GM21825 (cell line): ENCODE measurements around the gene TYW1B.
"Not testable (repeated sequence)": the region's sequence is repeated elsewhere in the genome, so short reads cannot be mapped to it uniquely, and the experiment has no call there.

Experiments
- ATAC-seq: cut with Tn5 transposase; IDR thresholded peaks from one replicate; pipeline ENCODE4 v1.9.1; 2021; ENCODE audit warnings: mild to moderate bottlenecking, moderate library complexity; ENCODE audit not compliant: unreplicated experiment

Gene TYW1B

GRCh38 chr7:72705693-72706092, 122.3 kb downstream of the TYW1B start:
- not testable (repeated sequence) for ATAC-seq

GRCh38 chr7:72704894-72705293, 123.1 kb downstream of the TYW1B start:
- ATAC-seq, result no peak

GRCh38 chr7:72700548-72700947, 127.5 kb downstream of the TYW1B start:
- ATAC-seq, result not testable (repeated sequence)

- not testable (repeated sequence) for ATAC-seq
Measured at GRCh38 chr7:72697066-72697465, 130.9 kb downstream of the TYW1B start.

GRCh38 chr7:72696643-72697042, 131.4 kb downstream of the TYW1B start:
- not testable (repeated sequence) for ATAC-seq

GRCh38 chr7:72695482-72695881, 132.5 kb downstream of the TYW1B start:
- not testable (repeated sequence) for ATAC-seq

- ATAC-seq, result not testable (repeated sequence)
Measured at GRCh38 chr7:72691442-72691841, 136.6 kb downstream of the TYW1B start.

GRCh38 chr7:72690177-72690576, 137.8 kb downstream of the TYW1B start:
- not testable (repeated sequence) for ATAC-seq

GRCh38 chr7:72689344-72689743, 138.7 kb downstream of the TYW1B start:
- not testable (repeated sequence) for ATAC-seq

- ATAC-seq, result not testable (repeated sequence)
Measured at GRCh38 chr7:72681211-72681610, 146.8 kb downstream of the TYW1B start.

- not testable (repeated sequence) for ATAC-seq
Measured at GRCh38 chr7:72676880-72677279, 151.1 kb downstream of the TYW1B start.

- not testable (repeated sequence) for ATAC-seq
Measured at GRCh38 chr7:72676086-72676690, 151.8 kb downstream of the TYW1B start.

- not testable (repeated sequence) for ATAC-seq
Measured at GRCh38 chr7:72675686-72676085, 152.3 kb downstream of the TYW1B start.

- ATAC-seq, result no peak
Measured at GRCh38 chr7:72674394-72674793, 153.6 kb downstream of the TYW1B start.

- ATAC-seq, result not testable (repeated sequence)
Measured at GRCh38 chr7:72670850-72671249, 157.2 kb downstream of the TYW1B start.

GRCh38 chr7:72668435-72668834, 159.6 kb downstream of the TYW1B start:
- ATAC-seq, result not testable (repeated sequence)

- ATAC-seq, result not testable (repeated sequence)
Measured at GRCh38 chr7:72667049-72667448, 161.0 kb downstream of the TYW1B start.

- ATAC-seq, result not testable (repeated sequence)
Measured at GRCh38 chr7:72648574-72648973, 179.4 kb downstream of the TYW1B start.

GRCh38 chr7:72643708-72644107, 184.3 kb downstream of the TYW1B start:
- not testable (repeated sequence) for ATAC-seq

- not testable (repeated sequence) for ATAC-seq
Measured at GRCh38 chr7:72641485-72642248, 186.3 kb downstream of the TYW1B start.

- not testable (repeated sequence) for ATAC-seq
Measured at GRCh38 chr7:72640740-72641139, 187.3 kb downstream of the TYW1B start.

GRCh38 chr7:72635273-72635908, 192.6 kb downstream of the TYW1B start:
- ATAC-seq, result not testable (repeated sequence)
